K562 (cell line): Measurements from ENCODE around the gene RNF224.
A peak's percentile ranks its signal among the peaks of the same experiment; 100 is the strongest.

Experiments used
- DPF2 ChIP-seq: fragments of 450-650 bp; IDR thresholded peaks from 2 replicates; pipeline ENCODE4 v1.6.1; 2016
- HDAC2 ChIP-seq: fragments of 450-650 bp; IDR thresholded peaks from 2 replicates; pipeline ENCODE4 v1.6.1; 2016; ENCODE audit warnings: mild to moderate bottlenecking
- NFRKB ChIP-seq: fragments of 450-650 bp; IDR thresholded peaks from 2 replicates; pipeline ENCODE4 v1.6.1; 2016; ENCODE audit warnings: low read depth
- NFYB ChIP-seq: IDR thresholded peaks from 2 replicates; pipeline ENCODE4 v1.6.1; 2011; ENCODE audit warnings: mild to moderate bottlenecking, moderate library complexity; ENCODE audit not compliant: insufficient read length; ENCODE audit errors: extremely low read depth
- NR3C1 ChIP-seq: sonication (generic); formaldehyde crosslinking; IDR thresholded peaks from 2 replicates; pipeline ENCODE4 v1.8.1; 2022; ENCODE audit warnings: missing genetic modification reagents
- PRPF4 ChIP-seq: fragments of 200-400 bp; formaldehyde crosslinking; IDR thresholded peaks from one replicate; pipeline ENCODE4 v1.6.1; 2017; ENCODE audit warnings: low read length, low read depth, mild to moderate bottlenecking; ENCODE audit not compliant: insufficient read depth, poor library complexity, severe bottlenecking
- PTBP1 ChIP-seq: fragments of 200-400 bp; formaldehyde crosslinking; IDR thresholded peaks from 2 replicates; pipeline ENCODE4 v1.6.1; 2017; ENCODE audit warnings: low read depth, low read length
- STAT5B ChIP-seq: fragments of 250-450 bp; sonication (Bioruptor Pico); IDR thresholded peaks from 2 replicates; pipeline ENCODE4 v1.8.0; 2021; ENCODE audit warnings: mild to moderate bottlenecking, inconsistent platforms
- TF ChIP-seq, protein P1 (sequence below): sonication (generic); formaldehyde crosslinking; IDR thresholded peaks from 2 replicates; pipeline ENCODE4 v1.8.0; 2022; ENCODE audit warnings: missing genetic modification reagents, mild to moderate bottlenecking, borderline replicate concordance
- TF ChIP-seq, protein P2 (sequence below): sonication (generic); formaldehyde crosslinking; IDR thresholded peaks from 2 replicates; pipeline ENCODE4 v1.4.0; 2020; ENCODE audit warnings: mild to moderate bottlenecking, missing genetic modification reagents
- TF ChIP-seq, protein P3 (sequence below), 3 experiments: IDR thresholded peaks in 2 of 3; conservative IDR thresholded peaks in 1 of 3; 2 replicates each; pipeline ENCODE4 v1.5.1; 2011 to 2012; ENCODE audit warnings: low read length in 3 of 3, mild to moderate bottlenecking in 3 of 3, control low read depth in 2 of 3, improper control_type of control experiment in 1 of 3, inconsistent platforms in 1 of 3, low read depth in 1 of 3, mixed read lengths in 1 of 3, moderate library complexity in 1 of 3; ENCODE audit not compliant: insufficient read depth in 2 of 3

DNA sequence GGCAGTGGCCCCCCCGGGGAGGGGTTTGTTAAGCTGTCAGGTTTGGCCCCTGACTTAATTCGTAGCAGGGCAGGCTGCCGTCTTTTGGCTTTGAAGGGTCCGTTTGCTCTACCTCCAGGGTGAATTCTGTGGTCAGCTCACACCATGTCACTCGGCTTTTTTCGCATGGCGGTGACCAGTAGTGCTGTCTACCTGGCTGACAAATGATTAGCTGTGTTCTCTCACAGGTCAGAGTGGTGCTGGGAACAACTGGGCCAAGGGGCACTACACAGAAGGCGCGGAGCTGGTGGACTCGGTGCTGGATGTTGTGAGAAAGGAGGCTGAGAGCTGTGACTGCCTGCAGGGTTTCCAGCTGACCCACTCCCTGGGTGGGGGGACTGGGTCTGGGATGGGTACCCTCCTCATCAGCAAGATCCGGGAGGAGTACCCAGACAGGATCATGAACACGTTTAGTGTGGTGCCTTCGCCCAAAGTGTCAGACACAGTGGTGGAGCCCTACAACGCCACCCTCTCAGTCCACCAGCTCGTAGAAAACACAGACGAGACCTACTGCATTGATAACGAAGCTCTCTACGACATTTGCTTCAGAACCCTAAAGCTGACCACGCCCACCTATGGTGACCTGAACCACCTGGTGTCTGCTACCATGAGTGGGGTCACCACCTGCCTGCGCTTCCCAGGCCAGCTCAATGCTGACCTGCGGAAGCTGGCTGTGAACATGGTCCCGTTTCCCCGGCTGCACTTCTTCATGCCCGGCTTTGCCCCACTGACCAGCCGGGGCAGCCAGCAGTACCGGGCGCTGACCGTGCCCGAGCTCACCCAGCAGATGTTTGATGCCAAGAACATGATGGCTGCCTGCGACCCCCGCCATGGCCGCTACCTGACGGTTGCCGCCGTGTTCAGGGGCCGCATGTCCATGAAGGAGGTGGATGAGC, 15.2 kb downstream of the RNF224 start:
- TF ChIP-seq PTBP1 (no peak; the same call in 1 of the 2 replicates), DPF2 (no peak), HDAC2 (no peak), NR3C1 (CRISPR knock-in tag) (no peak), NFYB (no peak), PRPF4 (peak; percentile 37), STAT5B (CRISPR knock-in tag) (no peak), NFRKB (no peak)
- TF ChIP-seq, protein P1, sequence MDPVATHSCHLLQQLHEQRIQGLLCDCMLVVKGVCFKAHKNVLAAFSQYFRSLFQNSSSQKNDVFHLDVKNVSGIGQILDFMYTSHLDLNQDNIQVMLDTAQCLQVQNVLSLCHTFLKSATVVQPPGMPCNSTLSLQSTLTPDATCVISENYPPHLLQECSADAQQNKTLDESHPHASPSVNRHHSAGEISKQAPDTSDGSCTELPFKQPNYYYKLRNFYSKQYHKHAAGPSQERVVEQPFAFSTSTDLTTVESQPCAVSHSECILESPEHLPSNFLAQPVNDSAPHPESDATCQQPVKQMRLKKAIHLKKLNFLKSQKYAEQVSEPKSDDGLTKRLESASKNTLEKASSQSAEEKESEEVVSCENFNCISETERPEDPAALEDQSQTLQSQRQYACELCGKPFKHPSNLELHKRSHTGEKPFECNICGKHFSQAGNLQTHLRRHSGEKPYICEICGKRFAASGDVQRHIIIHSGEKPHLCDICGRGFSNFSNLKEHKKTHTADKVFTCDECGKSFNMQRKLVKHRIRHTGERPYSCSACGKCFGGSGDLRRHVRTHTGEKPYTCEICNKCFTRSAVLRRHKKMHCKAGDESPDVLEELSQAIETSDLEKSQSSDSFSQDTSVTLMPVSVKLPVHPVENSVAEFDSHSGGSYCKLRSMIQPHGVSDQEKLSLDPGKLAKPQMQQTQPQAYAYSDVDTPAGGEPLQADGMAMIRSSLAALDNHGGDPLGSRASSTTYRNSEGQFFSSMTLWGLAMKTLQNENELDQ: no peak
- TF ChIP-seq, protein P2, sequence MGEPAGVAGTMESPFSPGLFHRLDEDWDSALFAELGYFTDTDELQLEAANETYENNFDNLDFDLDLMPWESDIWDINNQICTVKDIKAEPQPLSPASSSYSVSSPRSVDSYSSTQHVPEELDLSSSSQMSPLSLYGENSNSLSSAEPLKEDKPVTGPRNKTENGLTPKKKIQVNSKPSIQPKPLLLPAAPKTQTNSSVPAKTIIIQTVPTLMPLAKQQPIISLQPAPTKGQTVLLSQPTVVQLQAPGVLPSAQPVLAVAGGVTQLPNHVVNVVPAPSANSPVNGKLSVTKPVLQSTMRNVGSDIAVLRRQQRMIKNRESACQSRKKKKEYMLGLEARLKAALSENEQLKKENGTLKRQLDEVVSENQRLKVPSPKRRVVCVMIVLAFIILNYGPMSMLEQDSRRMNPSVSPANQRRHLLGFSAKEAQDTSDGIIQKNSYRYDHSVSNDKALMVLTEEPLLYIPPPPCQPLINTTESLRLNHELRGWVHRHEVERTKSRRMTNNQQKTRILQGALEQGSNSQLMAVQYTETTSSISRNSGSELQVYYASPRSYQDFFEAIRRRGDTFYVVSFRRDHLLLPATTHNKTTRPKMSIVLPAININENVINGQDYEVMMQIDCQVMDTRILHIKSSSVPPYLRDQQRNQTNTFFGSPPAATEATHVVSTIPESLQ (CRISPR knock-in tag): no peak
- TF ChIP-seq, protein P3, sequence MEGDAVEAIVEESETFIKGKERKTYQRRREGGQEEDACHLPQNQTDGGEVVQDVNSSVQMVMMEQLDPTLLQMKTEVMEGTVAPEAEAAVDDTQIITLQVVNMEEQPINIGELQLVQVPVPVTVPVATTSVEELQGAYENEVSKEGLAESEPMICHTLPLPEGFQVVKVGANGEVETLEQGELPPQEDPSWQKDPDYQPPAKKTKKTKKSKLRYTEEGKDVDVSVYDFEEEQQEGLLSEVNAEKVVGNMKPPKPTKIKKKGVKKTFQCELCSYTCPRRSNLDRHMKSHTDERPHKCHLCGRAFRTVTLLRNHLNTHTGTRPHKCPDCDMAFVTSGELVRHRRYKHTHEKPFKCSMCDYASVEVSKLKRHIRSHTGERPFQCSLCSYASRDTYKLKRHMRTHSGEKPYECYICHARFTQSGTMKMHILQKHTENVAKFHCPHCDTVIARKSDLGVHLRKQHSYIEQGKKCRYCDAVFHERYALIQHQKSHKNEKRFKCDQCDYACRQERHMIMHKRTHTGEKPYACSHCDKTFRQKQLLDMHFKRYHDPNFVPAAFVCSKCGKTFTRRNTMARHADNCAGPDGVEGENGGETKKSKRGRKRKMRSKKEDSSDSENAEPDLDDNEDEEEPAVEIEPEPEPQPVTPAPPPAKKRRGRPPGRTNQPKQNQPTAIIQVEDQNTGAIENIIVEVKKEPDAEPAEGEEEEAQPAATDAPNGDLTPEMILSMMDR (IDR thresholded peaks at IDR 0.05 in 2 of 3, conservative IDR thresholded peaks at IDR 0.05 in 1 of 3; ENCODE audit: insufficient read depth in 2 of 3, low read depth in 1 of 3, low read length in 3 of 3): no peak
